HepG2 (cell line): ENCODE measurements around the gene ZNF691. TPM values are rescaled to one million over a fixed set of nuclear protein-coding genes. Genes with fewer than 3 reads are reported as not detected.

Source experiments
- ATF7-NPFF ChIP-seq: sonication (generic); formaldehyde crosslinking; IDR thresholded peaks from 2 replicates; pipeline ENCODE4 v1.8.1; 2023; ENCODE audit warnings: mild to moderate bottlenecking, low read depth, missing genetic modification reagents, moderate library complexity
- ATM ChIP-seq: fragments of 450-650 bp; IDR thresholded peaks from 2 replicates; pipeline ENCODE4 v1.7.1; 2017; ENCODE audit warnings: mild to moderate bottlenecking, borderline replicate concordance
- CCAR2 ChIP-seq: fragments of 200-400 bp; formaldehyde crosslinking; optimal IDR thresholded peaks from 2 replicates; pipeline ENCODE3; 2018; ENCODE audit warnings: low read depth, mild to moderate bottlenecking, low read length, moderate library complexity
- GABPA ChIP-seq, 2 experiments: IDR thresholded peaks; 2 replicates each; pipeline ENCODE4 v1.6.1; 2011 to 2016; ENCODE audit warnings: low read depth in 2 of 2, low read length in 1 of 2, missing biosample characterization in 1 of 2, missing genetic modification characterization in 1 of 2
- GATA4 ChIP-seq: sonication (generic); IDR thresholded peaks from 2 replicates; pipeline ENCODE4 v1.6.1; 2016; ENCODE audit warnings: antibody characterized with exemption, low read depth, borderline replicate concordance
- GATAD2A ChIP-seq: IDR thresholded peaks from 2 replicates; pipeline ENCODE4 v1.6.1; 2016
- NR2C2 ChIP-seq: sonication (generic); formaldehyde crosslinking; IDR thresholded peaks from 2 replicates; pipeline ENCODE4 v1.4.0; 2020; ENCODE audit warnings: missing genetic modification reagents, mild to moderate bottlenecking, moderate library complexity, borderline replicate concordance
- RCOR2 ChIP-seq: IDR thresholded peaks from 2 replicates; pipeline ENCODE4 v1.6.1; 2016; ENCODE audit warnings: missing biosample characterization, missing genetic modification reagents
- SPEN ChIP-seq: sonication (generic); formaldehyde crosslinking; IDR thresholded peaks from 2 replicates; pipeline ENCODE4 v1.5.1; 2020; ENCODE audit warnings: low read depth, mild to moderate bottlenecking, missing genetic modification reagents
- SRSF4 ChIP-seq: fragments of 200-400 bp; formaldehyde crosslinking; IDR thresholded peaks from one replicate; pipeline ENCODE4 v1.6.1; 2018; ENCODE audit warnings: mild to moderate bottlenecking, low read depth, low read length, moderate library complexity; ENCODE audit not compliant: poor library complexity, severe bottlenecking
- TAF1 ChIP-seq: sonication (generic); formaldehyde crosslinking; IDR thresholded peaks from 2 replicates; pipeline ENCODE4 v1.4.0; 2020; ENCODE audit warnings: missing genetic modification reagents
- TBX2 ChIP-seq: sonication (generic); formaldehyde crosslinking; IDR thresholded peaks from 2 replicates; pipeline ENCODE4 v1.5.0; 2020; ENCODE audit warnings: missing genetic modification reagents, mild to moderate bottlenecking, borderline replicate concordance
- ZBTB20 ChIP-seq: sonication (generic); formaldehyde crosslinking; IDR thresholded peaks from 2 replicates; pipeline ENCODE4 v1.8.1; 2023; ENCODE audit warnings: missing genetic modification reagents, low read depth, mild to moderate bottlenecking, borderline replicate concordance
- ZNF354B ChIP-seq: sonication (generic); formaldehyde crosslinking; IDR thresholded peaks from 2 replicates; pipeline ENCODE4 v1.8.0; 2022; ENCODE audit warnings: mild to moderate bottlenecking, missing genetic modification reagents
- ZNF737 ChIP-seq: sonication (generic); formaldehyde crosslinking; IDR thresholded peaks from 2 replicates; pipeline ENCODE4 v1.5.0; 2020; ENCODE audit warnings: missing genetic modification reagents, mild to moderate bottlenecking, borderline replicate concordance
- ZNF775 ChIP-seq: sonication (generic); formaldehyde crosslinking; IDR thresholded peaks from 2 replicates; pipeline ENCODE4 v1.4.0; 2020; ENCODE audit warnings: missing genetic modification reagents, mild to moderate bottlenecking, moderate library complexity, borderline replicate concordance
- ZNF788 ChIP-seq: sonication (generic); formaldehyde crosslinking; IDR thresholded peaks from 2 replicates; pipeline ENCODE4 v1.5.0; 2020; ENCODE audit warnings: mild to moderate bottlenecking, missing genetic modification reagents, borderline replicate concordance
- ZNF816 ChIP-seq: sonication (generic); formaldehyde crosslinking; IDR thresholded peaks from 2 replicates; pipeline ENCODE4 v1.8.0; 2022; ENCODE audit warnings: missing genetic modification reagents, mild to moderate bottlenecking, borderline replicate concordance
- polyA plus RNA-seq, 8 experiments: library from polyadenylated mRNA; depleted of rRNA in 3 of 8; stranded (reverse) in 7 of 8; unstranded in 1 of 8; fragments of >200 nt; fragmentation: Illumina TruSeq in 4 of 8; extraction: Trizol in 4 of 8; gene quantifications; 2 replicates each; pipeline versions ENCODE4 v1.2.1 to v1.2.3, GENCODE V29; 2011 to 2016; ENCODE audit warnings: low read depth in 4 of 8, missing spikeins in 1 of 8, mixed read lengths in 1 of 8; ENCODE audit not compliant: insufficient read depth in 1 of 8
- total RNA-seq, 5 experiments: library from RNA; depleted of rRNA; stranded (reverse); fragments of >200 nt; fragmentation: Illumina TruSeq; extraction: Trizol; gene quantifications; 2 replicates each; pipeline ENCODE4 v1.2.3, GENCODE V29; 2016; ENCODE audit warnings: low read depth in 1 of 5
- TF ChIP-seq, protein P1 (sequence below): sonication (generic); formaldehyde crosslinking; IDR thresholded peaks from 2 replicates; pipeline ENCODE4 v1.8.1; 2023; ENCODE audit warnings: mild to moderate bottlenecking, moderate library complexity, missing genetic modification reagents
- TF ChIP-seq, protein P2 (sequence below): sonication (generic); formaldehyde crosslinking; IDR thresholded peaks from 2 replicates; pipeline ENCODE4 v1.4.0; 2020; ENCODE audit warnings: missing genetic modification reagents
- TF ChIP-seq, protein P3 (sequence below): sonication (generic); formaldehyde crosslinking; IDR thresholded peaks from 2 replicates; pipeline ENCODE4 v1.4.0; 2020; ENCODE audit warnings: missing genetic modification reagents
- TF ChIP-seq, protein P4 (sequence below): sonication (generic); formaldehyde crosslinking; IDR thresholded peaks from 2 replicates; pipeline ENCODE4 v1.4.0; 2020; ENCODE audit warnings: low read depth, mild to moderate bottlenecking, missing genetic modification reagents

ZNF691 gene
- total and polyA plus RNA-seq, 2 of the 13 experiments (the other 11 are each of a cell fraction or from before 2014, with no cell fraction given): 7.6 to 7.8 TPM

DNA sequence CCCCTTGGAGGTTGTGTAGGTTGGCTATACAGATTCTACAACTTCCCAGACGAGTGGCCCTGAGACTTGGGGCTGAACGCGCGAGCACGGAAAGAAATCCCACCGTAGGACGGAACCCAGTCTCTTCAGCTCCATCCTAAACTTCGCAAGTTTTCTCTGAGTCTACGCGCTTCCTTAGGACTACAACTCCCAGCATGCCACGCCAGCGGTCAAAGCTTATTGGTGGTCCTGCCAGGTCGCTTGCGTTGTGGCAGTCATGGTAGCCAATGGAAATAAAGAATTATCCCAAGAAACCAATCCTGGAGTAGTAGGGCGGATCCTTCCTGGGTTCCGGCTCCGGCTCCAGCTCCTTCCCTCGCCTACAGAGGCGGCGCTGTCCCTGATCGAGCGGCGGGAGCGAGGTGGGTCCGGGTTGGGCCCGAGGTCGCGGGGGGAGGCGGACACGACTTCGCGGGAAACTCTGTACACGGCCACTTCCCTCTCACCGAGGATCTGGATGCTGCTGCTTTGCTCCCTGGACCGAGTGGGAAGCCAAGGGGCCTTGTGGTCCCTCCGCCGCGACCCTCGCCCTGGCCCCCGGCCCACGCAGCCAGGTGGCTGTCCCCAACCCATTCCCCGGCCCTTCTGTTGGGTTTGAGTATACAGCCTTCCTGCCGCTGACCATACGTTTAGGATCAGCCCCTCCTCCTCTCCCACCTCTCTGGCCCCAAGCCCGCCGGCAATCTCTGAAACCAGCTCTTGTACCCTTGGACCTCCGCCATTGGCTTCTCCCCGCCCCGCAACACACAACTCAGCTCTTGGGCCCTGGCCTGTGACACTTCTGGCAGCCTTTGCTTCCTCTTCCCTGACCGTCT, at the start of gene ZNF691 (continued):
- peak; percentile 56; the same call in 1 of the 2 replicates for TF ChIP-seq ZNF788 (CRISPR knock-in tag)
- TF ChIP-seq GABPA (IDR thresholded peaks at IDR 0.05; ENCODE audit: low read depth, low read length): peak; percentile 78
- peak; percentile 95 for TF ChIP-seq GABPA (CRISPR knock-in tag; IDR thresholded peaks at IDR 0.05; ENCODE audit: low read depth)
- no peak for TF ChIP-seq ATM
- TF ChIP-seq TBX2 (CRISPR knock-in tag): peak; percentile 51
- TF ChIP-seq SRSF4: no peak
- peak; percentile 64 for TF ChIP-seq TAF1
- TF ChIP-seq GATA4: no peak
- TF ChIP-seq GATAD2A (CRISPR knock-in tag): no peak
- TF ChIP-seq ZNF775 (CRISPR knock-in tag): no peak
- TF ChIP-seq, protein P1, sequence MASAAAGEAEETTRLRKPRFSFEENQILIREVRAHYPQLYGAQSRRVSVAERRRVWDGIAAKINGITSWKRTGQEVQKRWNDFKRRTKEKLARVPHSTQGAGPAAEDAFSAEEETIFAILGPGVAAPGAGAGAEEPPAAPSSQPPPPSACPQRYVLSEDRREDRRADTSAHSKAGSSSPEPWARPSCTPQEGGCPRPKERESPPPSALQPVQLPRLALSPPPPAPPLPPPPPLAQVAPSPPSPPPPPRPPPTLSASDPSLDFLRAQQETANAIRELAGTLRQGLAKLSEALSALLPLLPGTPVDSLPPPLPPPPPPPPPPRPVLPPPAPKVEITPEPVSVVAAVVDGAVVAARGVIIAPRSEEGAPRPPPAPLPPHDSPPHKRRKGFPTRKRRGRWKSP (CRISPR knock-in tag): no peak; the same call in 1 of the 2 replicates
- peak; percentile 68 for TF ChIP-seq SPEN (CRISPR knock-in tag)
- no peak for TF ChIP-seq ZNF354B (CRISPR knock-in tag)
- TF ChIP-seq NR2C2 (CRISPR knock-in tag): peak; percentile 86
- TF ChIP-seq, protein P2, sequence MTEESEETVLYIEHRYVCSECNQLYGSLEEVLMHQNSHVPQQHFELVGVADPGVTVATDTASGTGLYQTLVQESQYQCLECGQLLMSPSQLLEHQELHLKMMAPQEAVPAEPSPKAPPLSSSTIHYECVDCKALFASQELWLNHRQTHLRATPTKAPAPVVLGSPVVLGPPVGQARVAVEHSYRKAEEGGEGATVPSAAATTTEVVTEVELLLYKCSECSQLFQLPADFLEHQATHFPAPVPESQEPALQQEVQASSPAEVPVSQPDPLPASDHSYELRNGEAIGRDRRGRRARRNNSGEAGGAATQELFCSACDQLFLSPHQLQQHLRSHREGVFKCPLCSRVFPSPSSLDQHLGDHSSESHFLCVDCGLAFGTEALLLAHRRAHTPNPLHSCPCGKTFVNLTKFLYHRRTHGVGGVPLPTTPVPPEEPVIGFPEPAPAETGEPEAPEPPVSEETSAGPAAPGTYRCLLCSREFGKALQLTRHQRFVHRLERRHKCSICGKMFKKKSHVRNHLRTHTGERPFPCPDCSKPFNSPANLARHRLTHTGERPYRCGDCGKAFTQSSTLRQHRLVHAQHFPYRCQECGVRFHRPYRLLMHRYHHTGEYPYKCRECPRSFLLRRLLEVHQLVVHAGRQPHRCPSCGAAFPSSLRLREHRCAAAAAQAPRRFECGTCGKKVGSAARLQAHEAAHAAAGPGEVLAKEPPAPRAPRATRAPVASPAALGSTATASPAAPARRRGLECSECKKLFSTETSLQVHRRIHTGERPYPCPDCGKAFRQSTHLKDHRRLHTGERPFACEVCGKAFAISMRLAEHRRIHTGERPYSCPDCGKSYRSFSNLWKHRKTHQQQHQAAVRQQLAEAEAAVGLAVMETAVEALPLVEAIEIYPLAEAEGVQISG (CRISPR knock-in tag): peak; percentile 71; the same call in 1 of the 2 replicates
- TF ChIP-seq ZNF816: 0 out of 2 replicates have a peak, but pooled peaks have one; percentile 48
- TF ChIP-seq, protein P3, sequence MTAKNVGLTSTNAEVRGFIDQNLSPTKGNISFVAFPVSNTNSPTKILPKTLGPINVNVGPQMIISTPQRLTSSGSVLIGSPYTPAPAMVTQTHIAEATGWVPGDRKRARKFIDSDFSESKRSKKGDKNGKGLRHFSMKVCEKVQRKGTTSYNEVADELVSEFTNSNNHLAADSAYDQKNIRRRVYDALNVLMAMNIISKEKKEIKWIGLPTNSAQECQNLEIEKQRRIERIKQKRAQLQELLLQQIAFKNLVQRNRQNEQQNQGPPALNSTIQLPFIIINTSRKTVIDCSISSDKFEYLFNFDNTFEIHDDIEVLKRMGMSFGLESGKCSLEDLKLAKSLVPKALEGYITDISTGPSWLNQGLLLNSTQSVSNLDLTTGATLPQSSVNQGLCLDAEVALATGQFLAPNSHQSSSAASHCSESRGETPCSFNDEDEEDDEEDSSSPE (CRISPR knock-in tag): peak; percentile 59; the same call in 1 of the 2 replicates
- TF ChIP-seq, protein P4, sequence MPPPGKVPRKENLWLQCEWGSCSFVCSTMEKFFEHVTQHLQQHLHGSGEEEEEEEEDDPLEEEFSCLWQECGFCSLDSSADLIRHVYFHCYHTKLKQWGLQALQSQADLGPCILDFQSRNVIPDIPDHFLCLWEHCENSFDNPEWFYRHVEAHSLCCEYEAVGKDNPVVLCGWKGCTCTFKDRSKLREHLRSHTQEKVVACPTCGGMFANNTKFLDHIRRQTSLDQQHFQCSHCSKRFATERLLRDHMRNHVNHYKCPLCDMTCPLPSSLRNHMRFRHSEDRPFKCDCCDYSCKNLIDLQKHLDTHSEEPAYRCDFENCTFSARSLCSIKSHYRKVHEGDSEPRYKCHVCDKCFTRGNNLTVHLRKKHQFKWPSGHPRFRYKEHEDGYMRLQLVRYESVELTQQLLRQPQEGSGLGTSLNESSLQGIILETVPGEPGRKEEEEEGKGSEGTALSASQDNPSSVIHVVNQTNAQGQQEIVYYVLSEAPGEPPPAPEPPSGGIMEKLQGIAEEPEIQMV (CRISPR knock-in tag): 0 out of 2 replicates have a peak, but pooled peaks have one; percentile 11
- no peak for TF ChIP-seq RCOR2
- 0 out of 2 replicates have a peak, but pooled peaks have one; percentile 59 for TF ChIP-seq ATF7-NPFF
- TF ChIP-seq ZNF737 (CRISPR knock-in tag): no peak
- TF ChIP-seq ZBTB20 (CRISPR knock-in tag): no peak
- no peak for TF ChIP-seq CCAR2
